GM18526 (cell line): ENCODE results near the gene PLA2G4B.

ENCODE experiments used
- POLR2A ChIP-seq: IDR thresholded peaks from 3 replicates; pipeline ENCODE4 v1.6.1; 2011; ENCODE audit not compliant: insufficient read length; ENCODE audit errors: extremely low read depth

The PLA2G4B gene

DNA sequence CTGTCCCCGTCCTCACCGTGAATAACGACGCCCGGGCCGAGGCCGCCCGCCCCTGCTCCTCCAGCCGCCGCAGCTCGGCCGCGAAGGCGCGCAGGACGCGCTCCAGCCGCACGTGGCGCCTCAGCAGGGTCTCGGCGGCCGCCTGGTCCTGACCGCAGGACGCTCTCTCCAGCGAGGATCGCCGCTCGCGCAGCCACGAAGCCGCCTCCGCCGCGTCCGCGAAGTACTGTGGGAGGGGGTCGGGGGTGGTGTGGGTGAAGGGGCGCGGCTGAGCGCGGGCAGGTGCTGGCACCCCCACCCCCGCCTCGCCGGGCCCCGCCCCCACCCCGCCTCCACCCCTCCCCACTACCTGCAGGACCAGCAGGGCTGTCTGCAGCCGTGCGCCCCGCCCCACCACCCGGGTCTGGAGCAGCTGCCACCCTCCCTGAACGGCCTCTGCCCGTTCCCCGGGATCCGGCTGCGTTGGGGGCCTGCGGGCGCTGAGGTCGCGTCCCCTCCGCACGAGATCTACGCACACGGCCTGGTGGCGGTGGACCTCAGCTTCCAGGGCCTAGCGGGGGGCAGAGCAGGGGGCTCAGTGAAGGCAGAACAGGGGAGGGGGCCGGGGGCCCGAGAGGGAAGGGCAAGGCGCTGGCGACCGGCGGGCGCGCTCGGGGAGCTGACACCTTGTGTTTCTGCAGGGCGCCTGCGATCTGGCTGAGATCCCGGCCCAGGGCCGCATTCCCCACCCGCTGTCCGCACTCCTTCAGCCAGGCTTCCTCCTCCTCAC, 43.5 kb downstream of the PLA2G4B start:
- TF ChIP-seq POLR2A, result no peak

DNA sequence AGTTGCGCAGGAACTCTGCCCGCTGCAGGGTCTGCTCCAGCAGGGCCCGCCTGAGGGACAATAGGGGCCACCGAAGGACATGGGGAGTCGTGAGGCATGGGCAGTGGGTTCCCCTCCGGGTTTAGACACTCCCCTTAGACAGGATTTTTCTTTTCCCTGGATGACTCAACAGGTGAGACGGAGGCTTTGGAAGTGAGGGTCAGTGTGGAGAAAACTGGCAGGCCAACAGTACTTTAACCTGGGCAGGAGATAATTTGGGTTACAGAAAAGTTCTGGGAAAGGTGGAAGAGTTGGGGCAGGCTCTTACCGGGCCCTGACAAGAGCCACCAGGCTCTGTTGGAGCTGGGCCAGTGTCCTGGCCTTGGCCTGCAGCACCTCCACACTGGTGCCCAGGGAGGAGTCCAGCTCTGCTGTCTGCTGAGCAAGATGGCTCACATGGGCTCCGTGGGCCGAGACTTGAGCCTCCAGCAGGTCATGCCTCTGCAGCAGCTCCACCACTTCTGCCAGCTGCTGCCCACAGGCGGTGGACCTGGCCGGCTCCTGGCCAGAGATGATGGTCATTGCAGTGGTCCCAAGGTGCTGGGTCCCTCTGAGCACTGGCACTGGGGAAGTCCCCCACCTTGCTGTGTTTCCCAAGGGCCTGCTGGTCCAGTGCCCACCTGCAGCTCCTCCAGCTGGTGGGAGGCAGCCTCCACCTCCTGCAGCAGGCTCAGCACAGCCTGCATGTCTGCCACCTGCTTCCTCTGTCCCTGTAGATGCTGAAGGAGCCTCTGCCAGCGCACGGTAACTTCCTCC, 44.2 kb downstream of the PLA2G4B start:
- no peak for TF ChIP-seq POLR2A

GRCh38 chr15:41883484-41883825, 44.8 kb downstream of the PLA2G4B start:
- TF ChIP-seq POLR2A, result no peak

- TF ChIP-seq POLR2A, result no peak
Observed at GRCh38 chr15:41884458-41884857, 45.8 kb downstream of the PLA2G4B start.

DNA sequence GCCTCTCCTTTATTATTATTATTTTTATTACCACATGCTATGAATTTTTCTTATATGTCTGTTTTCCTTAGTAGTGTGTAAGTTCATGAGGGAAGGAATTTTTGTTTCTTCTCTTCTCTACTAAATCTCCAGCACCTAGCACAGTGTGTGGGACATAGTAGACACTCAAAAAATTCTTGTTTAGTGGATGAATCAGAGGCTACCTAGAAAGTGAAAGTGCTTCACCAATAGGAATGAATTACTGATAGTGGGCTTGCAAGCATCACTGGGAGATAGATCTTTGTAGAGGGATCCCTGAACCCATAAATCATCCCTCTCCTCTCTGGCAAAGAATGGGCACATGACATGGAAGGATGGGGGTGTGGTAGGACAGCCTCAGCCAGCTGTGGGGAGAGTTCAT, 46.7 kb downstream of the PLA2G4B start:
- TF ChIP-seq POLR2A, result no peak

- TF ChIP-seq POLR2A, result no peak
Observed at GRCh38 chr15:41885841-41886240, 47.2 kb downstream of the PLA2G4B start.

- TF ChIP-seq POLR2A, result no peak
Observed at GRCh38 chr15:41886741-41887140, 48.1 kb downstream of the PLA2G4B start.

DNA sequence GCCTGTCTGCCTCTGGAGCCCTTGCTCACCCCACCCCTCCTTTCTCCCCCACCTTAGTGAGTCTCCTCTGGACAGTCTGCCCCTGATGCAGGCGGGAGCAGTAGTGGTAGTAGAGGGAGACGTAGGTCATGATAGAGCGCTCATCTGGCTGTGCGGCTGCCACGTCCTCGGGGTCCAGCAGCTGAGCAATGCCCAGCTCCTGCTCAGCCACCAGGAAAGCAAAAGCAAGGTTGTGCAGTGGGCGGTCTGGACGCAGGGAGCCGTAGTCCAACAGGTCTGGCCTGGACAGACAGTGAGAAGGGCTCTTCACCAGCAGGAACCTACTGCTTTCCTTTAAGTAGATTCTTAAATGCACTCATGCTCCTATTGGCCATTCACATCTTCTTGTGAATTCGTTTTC, 48.5 kb downstream of the PLA2G4B start:
- no peak for TF ChIP-seq POLR2A

DNA sequence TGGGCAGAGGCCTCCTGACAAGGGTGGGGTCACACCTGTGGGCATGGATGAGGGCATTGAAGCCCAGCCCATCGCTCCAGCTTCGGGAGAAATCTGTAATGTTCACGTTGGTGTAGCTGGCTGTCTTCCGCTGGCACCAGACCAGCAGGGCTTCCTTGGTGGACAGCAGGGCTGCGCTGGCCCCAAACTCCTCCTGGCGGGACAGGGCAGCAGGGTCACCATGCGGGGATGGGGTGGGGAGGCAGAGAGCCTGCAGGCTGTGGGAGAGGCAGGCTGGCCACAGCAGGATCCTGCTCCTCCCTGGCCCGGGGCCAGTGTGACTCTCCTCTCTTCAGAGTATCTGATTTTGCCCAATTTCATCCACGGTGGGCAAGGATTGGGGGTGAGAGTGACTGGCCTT, 49.2 kb downstream of the PLA2G4B start:
- no peak for TF ChIP-seq POLR2A

- TF ChIP-seq POLR2A, result no peak
Observed at GRCh38 chr15:41888662-41889253, 50.1 kb downstream of the PLA2G4B start.

DNA sequence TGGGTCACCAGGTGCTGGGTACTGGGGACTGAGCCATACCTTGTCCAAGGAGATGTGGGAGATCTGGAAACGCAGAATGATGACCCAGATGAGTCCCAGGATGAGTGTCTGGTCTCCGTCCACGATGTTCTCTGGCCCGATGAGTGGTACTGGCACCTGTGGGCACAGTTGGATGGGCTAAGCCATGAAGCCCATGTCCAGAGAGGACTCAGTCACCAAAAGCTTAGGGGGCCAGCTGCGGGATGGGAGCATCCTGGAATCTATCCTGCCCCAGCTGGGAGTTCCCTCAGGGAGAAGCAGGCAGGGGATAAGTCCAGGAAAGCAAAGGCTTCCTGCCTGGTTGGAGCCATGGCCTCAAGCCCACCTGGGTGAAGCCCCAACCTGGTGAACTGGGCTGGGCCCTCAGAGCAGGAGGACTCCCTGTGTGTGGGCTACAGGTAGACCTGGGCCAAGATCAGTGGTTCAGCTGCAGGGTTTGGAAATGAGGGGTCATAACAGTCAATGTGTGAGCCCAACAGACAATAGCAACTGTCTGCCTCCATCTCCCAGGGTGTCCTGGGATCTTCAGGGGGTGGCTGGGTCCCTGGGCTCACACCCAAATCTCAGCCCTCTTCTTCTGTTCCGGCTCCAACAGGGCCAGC, 51.5 kb downstream of the PLA2G4B start:
- no peak for TF ChIP-seq POLR2A

- TF ChIP-seq POLR2A, result no peak
Observed at GRCh38 chr15:41891226-41891625, 52.6 kb downstream of the PLA2G4B start.

- TF ChIP-seq POLR2A, result no peak
Observed at GRCh38 chr15:41891946-41892345, 53.3 kb downstream of the PLA2G4B start.

DNA sequence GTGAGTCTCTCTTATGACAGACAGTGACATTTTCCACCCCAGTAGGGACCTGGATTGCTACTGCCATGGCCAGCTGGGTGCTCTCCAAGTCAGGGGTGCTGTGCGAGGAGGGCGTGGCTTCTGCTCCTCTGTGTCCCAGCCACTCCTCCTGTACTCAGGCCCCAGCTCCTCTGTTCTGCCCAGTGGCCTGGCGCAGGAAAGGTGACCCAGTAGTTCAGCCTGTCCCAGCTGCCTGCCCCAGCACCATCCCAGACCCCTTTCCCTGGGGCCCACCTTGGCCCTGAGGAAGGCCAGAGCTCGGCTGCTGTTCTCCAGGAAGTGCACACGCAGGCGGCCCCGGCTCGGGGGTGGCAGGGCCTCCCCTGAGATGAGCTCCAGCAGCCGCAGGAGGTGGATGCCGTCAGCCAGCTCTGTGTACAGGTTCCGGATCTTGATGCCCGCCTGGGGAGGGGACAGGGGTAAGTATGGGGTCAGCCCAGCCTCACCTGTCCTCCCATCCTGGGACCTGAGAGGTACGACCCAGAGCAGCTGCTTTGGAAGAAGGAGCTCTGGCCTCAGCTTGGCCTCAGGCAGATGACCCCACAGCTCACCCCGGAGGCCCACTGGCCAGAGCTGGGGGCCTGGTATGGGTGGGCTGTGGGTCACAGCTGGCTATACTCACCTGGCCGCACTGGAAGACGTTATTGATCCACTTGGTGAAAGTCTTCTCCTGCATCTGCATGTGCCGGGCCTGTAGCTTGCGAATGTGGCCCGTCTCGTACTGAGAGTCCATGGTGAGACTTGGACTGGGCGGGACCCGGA, 54.2 kb downstream of the PLA2G4B start:
- TF ChIP-seq POLR2A, result no peak
